Inflammatory macrophage treated with lipopolysaccharide for 4 hours (primary cell): Measurements from ENCODE around the gene ZNF226.
"Not testable (repeated sequence)": the region's sequence is repeated elsewhere in the genome, so short reads cannot be mapped to it uniquely, and the experiment has no call there.

Source experiments
- DNase-seq: peaks from one replicate; pipeline ENCODE4 v3.0.0-alpha.2; 2020

ZNF226 gene

GRCh38 chr19:44212866-44213346, 48.0 kb downstream of the ZNF226 start:
- no peak for DNase-seq

GRCh38 chr19:44219926-44220325, 55.0 kb downstream of the ZNF226 start:
- not testable (repeated sequence) for DNase-seq

- DNase-seq: not testable (repeated sequence)
Measured at GRCh38 chr19:44220761-44221160, 55.9 kb downstream of the ZNF226 start.

GRCh38 chr19:44221291-44221690, 56.4 kb downstream of the ZNF226 start:
- DNase-seq: not testable (repeated sequence)
